H1 (cell line): ENCODE measurements around the gene SPATA13. TPM values are rescaled to one million over a fixed set of nuclear protein-coding genes. Genes with fewer than 3 reads are reported as not detected.

ENCODE experiments used
- BCL11A ChIP-seq, 2 experiments: IDR thresholded peaks; one replicate each; pipeline ENCODE4 v1.6.1; 2011; ENCODE audit warnings: low read depth in 2 of 2, low read length in 2 of 2, mild to moderate bottlenecking in 2 of 2
- CBX8 ChIP-seq: fragments of 300-800, 300-1000 bp; sonication (generic); IDR thresholded peaks from 2 replicates; pipeline ENCODE4 v1.7.1; 2016; ENCODE audit warnings: low read depth, low read length, borderline replicate concordance
- CTBP2 ChIP-seq: IDR thresholded peaks from 2 replicates; pipeline ENCODE4 v1.7.0; 2011; ENCODE audit warnings: borderline replicate concordance, mild to moderate bottlenecking, moderate library complexity, mixed read lengths, low read length; ENCODE audit not compliant: insufficient read depth, insufficient read length
- EZH2 ChIP-seq: fragments of 200-600 bp; sonication (generic); IDR thresholded peaks from 2 replicates; pipeline ENCODE4 v1.7.1; 2012; ENCODE audit warnings: low read depth, mild to moderate bottlenecking, moderate library complexity, low read length, inconsistent platforms; ENCODE audit not compliant: severe bottlenecking
- KDM1A ChIP-seq: fragments of 200-600, 300-600 bp; sonication (generic); IDR thresholded peaks from 2 replicates; pipeline ENCODE4 v1.7.1; 2016; ENCODE audit warnings: mild to moderate bottlenecking, low read length, borderline replicate concordance
- KDM4A ChIP-seq: IDR thresholded peaks from one replicate; pipeline ENCODE4 v1.7.1; 2012; ENCODE audit warnings: low read depth, mild to moderate bottlenecking, moderate library complexity, low read length, inconsistent platforms; ENCODE audit not compliant: severe bottlenecking
- MAFK ChIP-seq: IDR thresholded peaks from 2 replicates; pipeline ENCODE4 v1.6.1; 2012; ENCODE audit warnings: low read depth, mild to moderate bottlenecking, improper control_type of control experiment, low read length
- NRF1 ChIP-seq: IDR thresholded peaks from 2 replicates; pipeline ENCODE4 v1.6.1; 2011; ENCODE audit warnings: mild to moderate bottlenecking, low read depth, low read length, improper control_type of control experiment
- RXRA ChIP-seq: IDR thresholded peaks from 2 replicates; pipeline ENCODE4 v1.6.1; 2011; ENCODE audit warnings: low read depth, mild to moderate bottlenecking, low read length, moderate library complexity; ENCODE audit not compliant: insufficient read depth
- TAF1 ChIP-seq: IDR thresholded peaks from 2 replicates; pipeline ENCODE4 v1.6.1; 2011; ENCODE audit warnings: mild to moderate bottlenecking, low read depth, low read length
- polyA plus RNA-seq, 7 experiments: library from polyadenylated mRNA; depleted of rRNA in 3 of 7; stranded (reverse) in 5 of 7; unstranded in 2 of 7; fragments of >200 nt in 5 of 7; fragments of 200-250 nt in 2 of 7; gene quantifications; 1 replicate in 5 of 7; 2 replicates in 1 of 7; 4 replicates in 1 of 7; pipeline versions ENCODE4 v1.2.1 to v1.2.3, GENCODE V29; 2011 to 2013; ENCODE audit warnings: missing spikeins in 2 of 7, mixed read lengths in 2 of 7
- total RNA-seq: library from RNA; stranded (reverse); fragmentation: NEBNext Ultra II Directional; extraction: Animal tissue kit (Norgen Biotek cat#: 25700); gene quantifications from 2 replicates; pipeline ENCODE4 v1.2.1, GENCODE V29; 2021
- TF ChIP-seq, protein P1 (sequence below): fragments of 300-600 bp; sonication (generic); IDR thresholded peaks from 2 replicates; pipeline ENCODE4 v1.7.1; 2012; ENCODE audit warnings: low read length, moderate library complexity, mild to moderate bottlenecking, inconsistent platforms; ENCODE audit not compliant: insufficient replicate concordance

The SPATA13 gene
- total and polyA plus RNA-seq, 2 of the 8 experiments (the other 6 are each of a cell fraction or from before 2014, with no cell fraction given) = 12.6 to 30.9 TPM

DNA sequence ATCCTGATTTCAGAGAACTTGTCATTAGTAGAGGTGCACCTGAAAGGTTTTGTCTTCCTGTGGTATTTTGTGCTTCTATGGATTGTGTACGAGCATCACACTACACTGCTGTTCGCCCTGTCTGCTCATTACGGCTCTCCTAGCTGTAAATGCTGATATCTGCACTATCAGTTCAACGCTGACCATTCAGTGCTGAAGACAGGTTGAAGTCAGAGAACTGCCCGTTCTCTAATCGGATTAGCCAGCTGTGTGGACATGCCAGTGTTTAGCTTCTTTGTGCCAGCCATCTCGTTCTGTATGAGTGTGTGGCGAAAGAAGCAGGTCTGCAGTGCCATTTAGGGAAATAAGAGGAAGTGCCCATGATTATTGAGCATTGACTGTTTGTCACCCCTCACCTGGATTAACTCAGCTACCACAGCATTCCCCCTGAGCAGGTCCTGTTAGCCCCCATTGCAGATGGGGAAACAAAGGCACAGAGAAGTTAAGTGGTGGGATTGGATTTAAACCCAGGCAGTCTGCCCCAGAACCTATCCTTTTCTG is 127.3 kb downstream of the SPATA13 start (continued):
- TF ChIP-seq, protein P1, sequence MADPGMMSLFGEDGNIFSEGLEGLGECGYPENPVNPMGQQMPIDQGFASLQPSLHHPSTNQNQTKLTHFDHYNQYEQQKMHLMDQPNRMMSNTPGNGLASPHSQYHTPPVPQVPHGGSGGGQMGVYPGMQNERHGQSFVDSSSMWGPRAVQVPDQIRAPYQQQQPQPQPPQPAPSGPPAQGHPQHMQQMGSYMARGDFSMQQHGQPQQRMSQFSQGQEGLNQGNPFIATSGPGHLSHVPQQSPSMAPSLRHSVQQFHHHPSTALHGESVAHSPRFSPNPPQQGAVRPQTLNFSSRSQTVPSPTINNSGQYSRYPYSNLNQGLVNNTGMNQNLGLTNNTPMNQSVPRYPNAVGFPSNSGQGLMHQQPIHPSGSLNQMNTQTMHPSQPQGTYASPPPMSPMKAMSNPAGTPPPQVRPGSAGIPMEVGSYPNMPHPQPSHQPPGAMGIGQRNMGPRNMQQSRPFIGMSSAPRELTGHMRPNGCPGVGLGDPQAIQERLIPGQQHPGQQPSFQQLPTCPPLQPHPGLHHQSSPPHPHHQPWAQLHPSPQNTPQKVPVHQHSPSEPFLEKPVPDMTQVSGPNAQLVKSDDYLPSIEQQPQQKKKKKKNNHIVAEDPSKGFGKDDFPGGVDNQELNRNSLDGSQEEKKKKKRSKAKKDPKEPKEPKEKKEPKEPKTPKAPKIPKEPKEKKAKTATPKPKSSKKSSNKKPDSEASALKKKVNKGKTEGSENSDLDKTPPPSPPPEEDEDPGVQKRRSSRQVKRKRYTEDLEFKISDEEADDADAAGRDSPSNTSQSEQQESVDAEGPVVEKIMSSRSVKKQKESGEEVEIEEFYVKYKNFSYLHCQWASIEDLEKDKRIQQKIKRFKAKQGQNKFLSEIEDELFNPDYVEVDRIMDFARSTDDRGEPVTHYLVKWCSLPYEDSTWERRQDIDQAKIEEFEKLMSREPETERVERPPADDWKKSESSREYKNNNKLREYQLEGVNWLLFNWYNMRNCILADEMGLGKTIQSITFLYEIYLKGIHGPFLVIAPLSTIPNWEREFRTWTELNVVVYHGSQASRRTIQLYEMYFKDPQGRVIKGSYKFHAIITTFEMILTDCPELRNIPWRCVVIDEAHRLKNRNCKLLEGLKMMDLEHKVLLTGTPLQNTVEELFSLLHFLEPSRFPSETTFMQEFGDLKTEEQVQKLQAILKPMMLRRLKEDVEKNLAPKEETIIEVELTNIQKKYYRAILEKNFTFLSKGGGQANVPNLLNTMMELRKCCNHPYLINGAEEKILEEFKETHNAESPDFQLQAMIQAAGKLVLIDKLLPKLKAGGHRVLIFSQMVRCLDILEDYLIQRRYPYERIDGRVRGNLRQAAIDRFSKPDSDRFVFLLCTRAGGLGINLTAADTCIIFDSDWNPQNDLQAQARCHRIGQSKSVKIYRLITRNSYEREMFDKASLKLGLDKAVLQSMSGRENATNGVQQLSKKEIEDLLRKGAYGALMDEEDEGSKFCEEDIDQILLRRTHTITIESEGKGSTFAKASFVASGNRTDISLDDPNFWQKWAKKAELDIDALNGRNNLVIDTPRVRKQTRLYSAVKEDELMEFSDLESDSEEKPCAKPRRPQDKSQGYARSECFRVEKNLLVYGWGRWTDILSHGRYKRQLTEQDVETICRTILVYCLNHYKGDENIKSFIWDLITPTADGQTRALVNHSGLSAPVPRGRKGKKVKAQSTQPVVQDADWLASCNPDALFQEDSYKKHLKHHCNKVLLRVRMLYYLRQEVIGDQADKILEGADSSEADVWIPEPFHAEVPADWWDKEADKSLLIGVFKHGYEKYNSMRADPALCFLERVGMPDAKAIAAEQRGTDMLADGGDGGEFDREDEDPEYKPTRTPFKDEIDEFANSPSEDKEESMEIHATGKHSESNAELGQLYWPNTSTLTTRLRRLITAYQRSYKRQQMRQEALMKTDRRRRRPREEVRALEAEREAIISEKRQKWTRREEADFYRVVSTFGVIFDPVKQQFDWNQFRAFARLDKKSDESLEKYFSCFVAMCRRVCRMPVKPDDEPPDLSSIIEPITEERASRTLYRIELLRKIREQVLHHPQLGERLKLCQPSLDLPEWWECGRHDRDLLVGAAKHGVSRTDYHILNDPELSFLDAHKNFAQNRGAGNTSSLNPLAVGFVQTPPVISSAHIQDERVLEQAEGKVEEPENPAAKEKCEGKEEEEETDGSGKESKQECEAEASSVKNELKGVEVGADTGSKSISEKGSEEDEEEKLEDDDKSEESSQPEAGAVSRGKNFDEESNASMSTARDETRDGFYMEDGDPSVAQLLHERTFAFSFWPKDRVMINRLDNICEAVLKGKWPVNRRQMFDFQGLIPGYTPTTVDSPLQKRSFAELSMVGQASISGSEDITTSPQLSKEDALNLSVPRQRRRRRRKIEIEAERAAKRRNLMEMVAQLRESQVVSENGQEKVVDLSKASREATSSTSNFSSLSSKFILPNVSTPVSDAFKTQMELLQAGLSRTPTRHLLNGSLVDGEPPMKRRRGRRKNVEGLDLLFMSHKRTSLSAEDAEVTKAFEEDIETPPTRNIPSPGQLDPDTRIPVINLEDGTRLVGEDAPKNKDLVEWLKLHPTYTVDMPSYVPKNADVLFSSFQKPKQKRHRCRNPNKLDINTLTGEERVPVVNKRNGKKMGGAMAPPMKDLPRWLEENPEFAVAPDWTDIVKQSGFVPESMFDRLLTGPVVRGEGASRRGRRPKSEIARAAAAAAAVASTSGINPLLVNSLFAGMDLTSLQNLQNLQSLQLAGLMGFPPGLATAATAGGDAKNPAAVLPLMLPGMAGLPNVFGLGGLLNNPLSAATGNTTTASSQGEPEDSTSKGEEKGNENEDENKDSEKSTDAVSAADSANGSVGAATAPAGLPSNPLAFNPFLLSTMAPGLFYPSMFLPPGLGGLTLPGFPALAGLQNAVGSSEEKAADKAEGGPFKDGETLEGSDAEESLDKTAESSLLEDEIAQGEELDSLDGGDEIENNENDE = no peak
- no peak for TF ChIP-seq CTBP2
- TF ChIP-seq RXRA = no peak
- TF ChIP-seq KDM1A = no peak
- TF ChIP-seq MAFK = no peak
- TF ChIP-seq CBX8 = no peak
- no peak for TF ChIP-seq NRF1
- no peak for TF ChIP-seq TAF1
- no peak for TF ChIP-seq KDM4A
- TF ChIP-seq EZH2 = no peak
- no peak for TF ChIP-seq BCL11A (IDR thresholded peaks at IDR 0.05; ENCODE audit: low read depth in 2 of 2, low read length in 2 of 2)
